Neuronal stem cell (in vitro differentiated cells): ENCODE data around the gene FAP.

Experiments used
- DNase-seq: peaks from one replicate; pipeline ENCODE4 v3.0.0-alpha.2; 2013; ENCODE audit warnings: low spot score
- H2AFZ ChIP-seq: one replicate; pipeline ENCODE4 v1.6.1; 2013; ENCODE audit warnings: mild to moderate bottlenecking, low read length, inconsistent platforms
- H2AK5ac ChIP-seq: 2 replicates; pipeline ENCODE4 v1.6.1; 2013; ENCODE audit warnings: low read depth, mild to moderate bottlenecking, inconsistent platforms, low read length, moderate library complexity, mixed read lengths
- H2BK120ac ChIP-seq: 2 replicates; pipeline ENCODE4 v1.6.1; 2013; ENCODE audit warnings: low read depth, mild to moderate bottlenecking, inconsistent platforms, low read length, moderate library complexity, mixed read lengths
- H2BK12ac ChIP-seq: one replicate; pipeline ENCODE4 v1.6.1; 2013; ENCODE audit warnings: low read length, inconsistent platforms
- H2BK15ac ChIP-seq: 2 replicates; pipeline ENCODE4 v1.6.1; 2013; ENCODE audit warnings: mild to moderate bottlenecking, low read length, inconsistent platforms, mixed read lengths
- H2BK5ac ChIP-seq: one replicate; pipeline ENCODE4 v1.6.1; 2013; ENCODE audit warnings: inconsistent platforms, mild to moderate bottlenecking, low read length, moderate library complexity
- H3K14ac ChIP-seq: one replicate; pipeline ENCODE4 v1.6.1; 2013; ENCODE audit warnings: low read length, inconsistent platforms
- H3K18ac ChIP-seq: 2 replicates; pipeline ENCODE4 v1.6.1; 2013; ENCODE audit warnings: low read length, inconsistent platforms
- H3K23ac ChIP-seq: 2 replicates; pipeline ENCODE4 v1.6.1; 2013; ENCODE audit warnings: low read depth, mild to moderate bottlenecking, mixed read lengths, low read length, inconsistent platforms; ENCODE audit not compliant: poor library complexity
- H3K27ac ChIP-seq: replicated peaks from 3 replicates; pipeline ENCODE4 v1.5.1; 2013; ENCODE audit warnings: low read length, inconsistent platforms
- H3K27me3 ChIP-seq, 3 experiments: 2 replicates each; pipeline ENCODE4 v1.6.1; 2013; ENCODE audit warnings: low read length in 3 of 3, mild to moderate bottlenecking in 2 of 3, inconsistent platforms in 1 of 3, low read depth in 1 of 3, mixed read lengths in 1 of 3, moderate library complexity in 1 of 3; ENCODE audit not compliant: control insufficient read depth in 3 of 3, insufficient read depth in 3 of 3
- H3K36me3 ChIP-seq, 2 donors: replicated peaks in 1 of 2; 2 replicates each; pipeline ENCODE4 v1.6.1; 2013; ENCODE audit warnings: low read length in 2 of 2; ENCODE audit not compliant: control insufficient read depth in 2 of 2, insufficient read depth in 2 of 2
- H3K4ac ChIP-seq: 2 replicates; pipeline ENCODE4 v1.6.1; 2013; ENCODE audit warnings: inconsistent platforms, mild to moderate bottlenecking, low read length, moderate library complexity
- H3K4me1 ChIP-seq, 2 donors: 1 replicate in 1 of 2; 2 replicates in 1 of 2; pipeline ENCODE4 v1.6.1; 2013; ENCODE audit warnings: low read length in 2 of 2, low read depth in 1 of 2; ENCODE audit not compliant: control insufficient read depth in 2 of 2, insufficient read depth in 1 of 2
- H3K4me2 ChIP-seq: one replicate; pipeline ENCODE4 v1.6.1; 2013; ENCODE audit warnings: mild to moderate bottlenecking, low read length, inconsistent platforms; ENCODE audit not compliant: insufficient read depth, poor library complexity, severe bottlenecking
- H3K4me3 ChIP-seq, 2 donors: 2 replicates each; pipeline ENCODE4 v1.5.1; 2013; ENCODE audit warnings: low read length in 2 of 2, mild to moderate bottlenecking in 2 of 2, inconsistent platforms in 1 of 2, moderate library complexity in 1 of 2
- H3K79me1 ChIP-seq: one replicate; pipeline ENCODE4 v1.6.1; 2013; ENCODE audit warnings: low read depth, mild to moderate bottlenecking, inconsistent platforms, low read length, moderate library complexity
- H3K9ac ChIP-seq: one replicate; pipeline ENCODE4 v1.6.1; 2013; ENCODE audit warnings: mild to moderate bottlenecking, low read depth, low read length, inconsistent platforms; ENCODE audit not compliant: poor library complexity
- H3K9me3 ChIP-seq, 2 donors: replicated peaks in 1 of 2; 2 replicates each; pipeline versions ENCODE3 to v1.6.1; 2013; ENCODE audit warnings: low read length in 2 of 2, mild to moderate bottlenecking in 2 of 2, inconsistent platforms in 1 of 2, low read depth in 1 of 2, mixed read lengths in 1 of 2, moderate library complexity in 1 of 2; ENCODE audit not compliant: control insufficient read depth in 2 of 2, insufficient read depth in 1 of 2
- H4K8ac ChIP-seq: one replicate; pipeline ENCODE4 v1.6.1; 2013; ENCODE audit warnings: low read depth, mild to moderate bottlenecking, inconsistent platforms, low read length, moderate library complexity
- H4K91ac ChIP-seq: one replicate; pipeline ENCODE4 v1.6.1; 2013; ENCODE audit warnings: low read length, low read depth, mild to moderate bottlenecking, inconsistent platforms; ENCODE audit not compliant: poor library complexity
- WGBS, 2 donors: extraction: QIAGEN DNeasy Blood & Tissue Kit; methylation state at CpG; one replicate each; pipeline ENCODE4 v1.1.7; 2013; ENCODE audit warnings: missing lambda C conversion rate in 2 of 2, mixed read lengths in 1 of 2; ENCODE audit not compliant: insufficient read length in 2 of 2, insufficient replicate concordance in 1 of 2; ENCODE audit errors: extremely low coverage in 2 of 2; 5-methylcytosine and 5-hydroxymethylcytosine counted together

FAP gene

GRCh38 chr2:162233197-162233596 lies 10.0 kb downstream of the FAP start:
- H3K27me3 ChIP-seq, result no peaks in the 10 kb centered on the region
- DNase-seq, result no peak
- H3K4ac ChIP-seq, result no peak overlapping the region
- no peak overlapping the region for H2BK120ac ChIP-seq
- no peak overlapping the region for H4K8ac ChIP-seq
- H2AFZ ChIP-seq, result no peak overlapping the region
- H3K36me3 ChIP-seq, result no peaks in the 10 kb centered on the region
- no peak overlapping the region for H3K18ac ChIP-seq
- H3K23ac ChIP-seq, result no peak overlapping the region
- no peak overlapping the region for H4K91ac ChIP-seq
- no peak overlapping the region for H2BK5ac ChIP-seq
- H2BK12ac ChIP-seq, result no peak overlapping the region
- no peaks in the 10 kb centered on the region for H3K79me1 ChIP-seq
- no peak overlapping the region for H2BK15ac ChIP-seq
- H3K4me2 ChIP-seq, result no peak overlapping the region
- no peak overlapping the region for H3K9ac ChIP-seq
- WGBS, 2 donors, result no CpG with 5 or more reads among the region's 1 CpG
- H3K27ac ChIP-seq, result no peak overlapping the region
- H2AK5ac ChIP-seq, result no peak overlapping the region
- no peak overlapping the region for H3K4me3 ChIP-seq
- H3K14ac ChIP-seq, result no peak overlapping the region
- H3K9me3 ChIP-seq, result no peaks in the 10 kb centered on the region
- H3K4me1 ChIP-seq, result no peaks in the 10 kb centered on the region

GRCh38 chr2:162232671-162233070 lies 10.6 kb downstream of the FAP start:
- no peak overlapping the region for H2BK120ac ChIP-seq
- no peaks in the 10 kb centered on the region for H3K4me1 ChIP-seq
- no peak overlapping the region for H2AFZ ChIP-seq
- no peak overlapping the region for H2BK15ac ChIP-seq
- no peaks in the 10 kb centered on the region for H3K36me3 ChIP-seq
- H3K4me2 ChIP-seq, result no peak overlapping the region
- no peak overlapping the region for H4K91ac ChIP-seq
- no peak overlapping the region for H2BK5ac ChIP-seq
- no peak overlapping the region for H3K14ac ChIP-seq
- no peak overlapping the region for H2AK5ac ChIP-seq
- no peaks in the 10 kb centered on the region for H3K9me3 ChIP-seq
- no peak overlapping the region for H3K23ac ChIP-seq
- H3K4ac ChIP-seq, result no peak overlapping the region
- WGBS, 2 donors, result no CpG with 5 or more reads among the region's 2 CpGs
- no peak overlapping the region for H3K18ac ChIP-seq
- no peak overlapping the region for H3K27ac ChIP-seq
- H2BK12ac ChIP-seq, result no peak overlapping the region
- no peaks in the 10 kb centered on the region for H3K79me1 ChIP-seq
- DNase-seq, result no peak
- no peak overlapping the region for H3K9ac ChIP-seq
- no peak overlapping the region for H3K4me3 ChIP-seq
- H4K8ac ChIP-seq, result no peak overlapping the region
- no peaks in the 10 kb centered on the region for H3K27me3 ChIP-seq

- Histone ChIP-seq H3K4ac (no peak overlapping the region), H3K27me3 (no peaks in the 10 kb centered on the region), H2AFZ (no peak overlapping the region), H3K4me2 (no peak overlapping the region), H3K4me1 (no peaks in the 10 kb centered on the region), H2AK5ac (no peak overlapping the region), H2BK15ac (no peak overlapping the region), H3K18ac (no peak overlapping the region), H3K36me3 (no peaks in the 10 kb centered on the region), H3K4me3 (no peak overlapping the region), H4K91ac (no peak overlapping the region), H3K79me1 (no peaks in the 10 kb centered on the region), H2BK120ac (no peak overlapping the region), H2BK12ac (no peak overlapping the region), H3K14ac (no peak overlapping the region), H2BK5ac (no peak overlapping the region), H3K9me3 (no peaks in the 10 kb centered on the region), H4K8ac (no peak overlapping the region), H3K9ac (no peak overlapping the region), H3K23ac (no peak overlapping the region), H3K27ac (no peak overlapping the region)
- DNase-seq, result no peak
- no CpG with 5 or more reads among the region's 2 CpGs for WGBS, 2 donors
Observed at GRCh38 chr2:162232027-162232426, 11.2 kb downstream of the FAP start.

- no peak overlapping the region for H3K27ac ChIP-seq
- no peaks in the 10 kb centered on the region for H3K79me1 ChIP-seq
- no peak overlapping the region for H4K8ac ChIP-seq
- H4K91ac ChIP-seq, result no peak overlapping the region
- H3K14ac ChIP-seq, result no peak overlapping the region
- no peak overlapping the region for H2AFZ ChIP-seq
- no peak overlapping the region for H3K4ac ChIP-seq
- H3K18ac ChIP-seq, result no peak overlapping the region
- H3K23ac ChIP-seq, result no peak overlapping the region
- no peaks in the 10 kb centered on the region for H3K9me3 ChIP-seq
- no peak for DNase-seq
- no peak overlapping the region for H2BK120ac ChIP-seq
- H3K4me3 ChIP-seq, result no peak overlapping the region
- no CpG with 5 or more reads among the region's 1 CpG for WGBS, 2 donors
- no peaks in the 10 kb centered on the region for H3K27me3 ChIP-seq
- no peak overlapping the region for H3K4me2 ChIP-seq
- H2BK5ac ChIP-seq, result no peak overlapping the region
- H3K4me1 ChIP-seq, result no peaks in the 10 kb centered on the region
- no peak overlapping the region for H2BK15ac ChIP-seq
- H3K36me3 ChIP-seq, result no peaks in the 10 kb centered on the region
- H2BK12ac ChIP-seq, result no peak overlapping the region
- no peak overlapping the region for H2AK5ac ChIP-seq
- H3K9ac ChIP-seq, result no peak overlapping the region
Observed at GRCh38 chr2:162230761-162231160, 12.5 kb downstream of the FAP start.
